Thyroid gland (tissue), 4 donors: ENCODE data around the gene HEPHL1. TPM values are rescaled to one million over a fixed set of nuclear protein-coding genes. Genes with fewer than 3 reads are reported as not detected.

ENCODE experiments used
- DNase-seq, 2 donors: peaks; one replicate each; pipeline ENCODE4 v3.0.0-alpha.2; 2019
- H3K27ac ChIP-seq, 3 donors: fragments of 200-600 bp; sonication (generic); 1 replicate in 2 of 3; 2 replicates in 1 of 3; pipeline ENCODE4 v1.5.1; 2016 to 2019; ENCODE audit warnings: mild to moderate bottlenecking in 1 of 3, moderate library complexity in 1 of 3
- H3K27me3 ChIP-seq: fragments of 200-600 bp; sonication (generic); one replicate; pipeline ENCODE4 v1.5.1; 2019
- H3K36me3 ChIP-seq, 2 donors: fragments of 200-600 bp; sonication (generic); one replicate each; pipeline ENCODE4 v1.5.1; 2016 to 2019
- H3K4me1 ChIP-seq, 2 donors: fragments of 200-600 bp; sonication (generic); one replicate each; pipeline ENCODE4 v1.5.1; 2017 to 2019
- H3K4me3 ChIP-seq, 3 donors: fragments of 200-600 bp; sonication (generic); replicated peaks in 1 of 3; 1 replicate in 2 of 3; 2 replicates in 1 of 3; pipeline ENCODE4 v1.5.1; 2016; ENCODE audit warnings: mild to moderate bottlenecking in 1 of 3
- H3K9me3 ChIP-seq: fragments of 200-600 bp; sonication (generic); one replicate; pipeline ENCODE4 v1.5.1; 2017
- CTCF ChIP-seq, 6 experiments: fragments of 200-600 bp in 3 of 6; fragments of 450-650 bp in 3 of 6; sonication (generic) in 3 of 6; IDR thresholded peaks; one replicate each; pipeline ENCODE4 v1.5.1; 2016 to 2019; ENCODE audit warnings: antibody characterized with exemption in 6 of 6, mild to moderate bottlenecking in 2 of 6, inconsistent platforms in 1 of 6, moderate library complexity in 1 of 6
- POLR2A ChIP-seq, 2 donors: fragments of 450-650 bp; IDR thresholded peaks; one replicate each; pipeline ENCODE4 v1.6.1; 2017; ENCODE audit warnings: antibody characterized with exemption in 2 of 2, mild to moderate bottlenecking in 2 of 2, moderate library complexity in 1 of 2
- WGBS, 2 donors: methylation state at CpG; one replicate each; pipeline ENCODE4 v1.1.5; 2017; 5-methylcytosine and 5-hydroxymethylcytosine counted together
- intact Hi-C: fragments of 100-400 bp; cut with DNase I; formaldehyde crosslinking; loops from one replicate; pipeline ENCODE4 v1.15.1; 2023
- total RNA-seq, 4 donors: library from RNA; depleted of rRNA; stranded (reverse); fragments of >200 nt; gene quantifications; one replicate each; pipeline ENCODE4 v1.2.3, GENCODE V29; 2016

The HEPHL1 gene
- total RNA-seq, 4 donors from 2014 or later = 0.21 to 0.24 TPM; not detected in 2

GRCh38 chr11:94140154-94140655 is 119.1 kb downstream of the HEPHL1 start:
- 83 to 88% methylated on average over 2 of the region's 2 CpGs for WGBS, 2 donors
- intact Hi-C loops = no loop called here
- peaks cover 0 to 19% of the 10 kb centered on the region in 2 donors for H3K4me1 ChIP-seq

GRCh38 chr11:94141511-94142307 is 120.6 kb downstream of the HEPHL1 start:
- WGBS, 2 donors = 88 to 91% methylated on average over 8 to 10 of the region's 12 CpGs
- Histone ChIP-seq H3K4me1 (peaks cover 0 to 17% of the 10 kb centered on the region in 2 donors), H3K27ac (no peak overlapping the region)

More at GRCh38 chr11:94140154-94140655, 119.1 kb downstream of the HEPHL1 start:
- no peak overlapping the region for H3K4me3 ChIP-seq
- no peaks in the 10 kb centered on the region for H3K27me3 ChIP-seq
- TF ChIP-seq CTCF (IDR thresholded peaks at IDR 0.05) (no peak), POLR2A (IDR thresholded peaks at IDR 0.05) (no peak)
- no peak overlapping the region for H3K27ac ChIP-seq
- H3K9me3 ChIP-seq = no peaks in the 10 kb centered on the region
- DNase-seq = no peak
- no peaks in the 10 kb centered on the region for H3K36me3 ChIP-seq

GRCh38 chr11:94142308-94143281 is 121.4 kb downstream of the HEPHL1 start:
- Histone ChIP-seq H3K36me3 (no peaks in the 10 kb centered on the region), H3K27ac (no peak overlapping the region), H3K9me3 (no peaks in the 10 kb centered on the region), H3K4me1 (peaks cover 0 to 17% of the 10 kb centered on the region in 2 donors), H3K27me3 (no peaks in the 10 kb centered on the region), H3K4me3 (no peak overlapping the region)
- TF ChIP-seq CTCF (IDR thresholded peaks at IDR 0.05) (no peak), POLR2A (IDR thresholded peaks at IDR 0.05) (no peak)
- 86 to 88% methylated on average over 7 of the region's 7 CpGs for WGBS, 2 donors
- DNase-seq = no peak
- intact Hi-C loops = no loop called here

More at GRCh38 chr11:94141511-94142307, 120.6 kb downstream of the HEPHL1 start:
- Histone ChIP-seq H3K4me3 (no peak overlapping the region), H3K36me3 (no peaks in the 10 kb centered on the region), H3K9me3 (no peaks in the 10 kb centered on the region), H3K27me3 (no peaks in the 10 kb centered on the region)
- TF ChIP-seq POLR2A (IDR thresholded peaks at IDR 0.05) = no peak
- no peak for TF ChIP-seq CTCF (IDR thresholded peaks at IDR 0.05)
- intact Hi-C loops = no loop called here
- no peak for DNase-seq

- H3K27ac ChIP-seq = no peak overlapping the region
- no peaks in the 10 kb centered on the region for H3K9me3 ChIP-seq
- no peaks in the 10 kb centered on the region for H3K27me3 ChIP-seq
- H3K4me3 ChIP-seq = no peak overlapping the region
- DNase-seq = no peak
- intact Hi-C loops = no loop called here
- WGBS, 2 donors = 91 to 94% methylated on average over 3 of the region's 3 CpGs
- no peaks in the 10 kb centered on the region for H3K36me3 ChIP-seq
- TF ChIP-seq CTCF (IDR thresholded peaks at IDR 0.05) = no peak
- no peak for TF ChIP-seq POLR2A (IDR thresholded peaks at IDR 0.05)
- H3K4me1 ChIP-seq = peaks cover 0 to 17% of the 10 kb centered on the region in 2 donors
These were observed 123.1 kb downstream of the HEPHL1 start for GRCh38 chr11:94144216-94144615.
